Measurements from ENCODE around the gene CHM. TPM values are rescaled to one million over a fixed set of nuclear protein-coding genes. Genes with fewer than 3 reads are reported as not detected.
"Not testable (repeated sequence)": the region's sequence is repeated elsewhere in the genome, so short reads cannot be mapped to it uniquely, and the experiment has no call there.

The CHM gene
- total RNA-seq, 1 experiment from 2014 or later, result 37.1 TPM

DNA sequence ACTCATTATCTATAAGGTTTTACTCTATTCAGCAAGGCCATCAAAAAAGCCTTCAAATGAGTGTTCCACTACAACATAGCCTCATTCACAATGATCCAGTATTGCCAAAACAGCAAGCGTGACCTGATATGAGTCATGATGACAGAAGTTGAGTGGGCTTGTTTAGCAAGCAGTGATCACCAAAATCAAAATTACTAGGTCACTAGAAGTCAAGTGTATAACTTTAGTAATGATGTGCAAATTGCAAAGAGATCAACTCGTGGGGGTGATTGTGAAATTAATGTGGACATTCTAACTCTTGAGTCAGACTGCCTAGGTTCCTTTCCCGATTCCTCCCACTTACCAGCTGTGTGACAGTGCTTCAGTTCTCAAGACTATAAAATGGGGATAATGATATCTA, 124.5 kb downstream of the CHM start:
- DNase-seq (ENCODE audit: extremely low read depth, low read depth), result no peak

DNA sequence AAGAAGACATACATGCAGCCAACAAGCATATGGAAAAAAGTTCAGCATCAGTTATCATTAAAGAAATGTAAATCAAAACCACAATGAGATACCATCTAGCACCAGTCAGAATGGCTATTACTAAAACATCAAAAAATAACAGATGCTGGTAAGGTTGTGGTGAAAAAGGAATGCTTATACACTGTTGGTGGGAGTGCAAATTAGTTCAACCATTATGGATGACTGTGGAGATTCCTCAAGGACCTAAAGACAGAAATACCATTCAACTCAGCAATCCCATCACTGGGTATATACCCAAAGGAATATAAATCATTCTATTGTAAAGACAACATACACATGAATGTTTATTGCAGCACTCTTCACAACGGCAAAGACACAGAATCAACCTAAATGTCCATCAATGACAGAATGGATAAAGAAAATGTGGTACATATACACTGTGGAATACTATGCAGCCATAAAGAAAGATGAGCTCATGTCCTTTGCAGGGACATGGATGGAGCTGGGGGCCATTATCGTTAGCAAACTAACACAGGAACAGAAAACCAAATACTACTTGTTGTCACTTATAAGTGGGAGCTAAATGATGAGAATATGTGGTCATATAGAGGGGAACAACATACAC, 130.6 kb downstream of the CHM start:
- not testable (repeated sequence) for DNase-seq (ENCODE audit: extremely low read depth, low read depth)

- DNase-seq (ENCODE audit: extremely low read depth, low read depth), result no peak
Observed at GRCh38 chrX:85914431-85914830, 132.9 kb downstream of the CHM start.

DNA sequence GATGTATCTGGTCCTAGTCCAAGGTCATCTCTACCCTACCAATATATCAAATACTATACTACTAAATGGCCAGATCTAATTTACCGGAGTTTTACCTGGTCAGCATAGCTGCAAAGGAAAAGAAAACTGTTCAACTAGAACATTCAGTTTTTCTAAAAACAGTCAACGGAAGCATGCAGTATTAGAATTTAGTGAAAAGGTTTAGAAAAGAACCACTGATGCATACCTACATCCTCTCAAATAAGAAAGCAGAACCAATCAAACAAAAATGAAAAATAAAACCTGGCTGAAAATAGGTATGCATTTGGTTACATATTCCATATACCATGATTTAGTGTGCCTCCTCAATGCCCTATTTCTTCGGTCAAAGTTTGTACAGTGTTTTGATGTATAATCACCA, 140.0 kb downstream of the CHM start:
- no peak for DNase-seq (ENCODE audit: extremely low read depth, low read depth)

DNA sequence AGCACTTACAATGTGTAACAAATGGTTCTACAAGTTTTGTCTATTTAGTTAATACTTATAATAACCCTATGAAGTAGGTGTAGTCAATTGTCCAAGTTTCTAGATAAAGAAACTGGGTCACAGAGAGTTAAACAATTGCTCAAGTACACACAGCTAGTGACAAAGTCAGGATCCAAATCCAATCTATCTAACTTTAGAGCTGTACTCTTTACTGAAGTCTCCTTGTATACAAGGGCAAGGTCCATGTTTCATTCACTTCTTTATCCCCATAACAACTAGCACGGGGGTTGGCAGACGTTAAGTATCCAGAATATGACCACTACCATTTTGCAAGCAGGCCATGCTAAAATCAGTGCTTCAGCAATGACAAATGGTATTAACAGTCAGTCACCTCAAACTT, 141.0 kb downstream of the CHM start:
- DNase-seq (ENCODE audit: extremely low read depth, low read depth), result no peak

GRCh38 chrX:85905851-85906250, 141.5 kb downstream of the CHM start:
- no peak for DNase-seq (ENCODE audit: extremely low read depth, low read depth)

DNA sequence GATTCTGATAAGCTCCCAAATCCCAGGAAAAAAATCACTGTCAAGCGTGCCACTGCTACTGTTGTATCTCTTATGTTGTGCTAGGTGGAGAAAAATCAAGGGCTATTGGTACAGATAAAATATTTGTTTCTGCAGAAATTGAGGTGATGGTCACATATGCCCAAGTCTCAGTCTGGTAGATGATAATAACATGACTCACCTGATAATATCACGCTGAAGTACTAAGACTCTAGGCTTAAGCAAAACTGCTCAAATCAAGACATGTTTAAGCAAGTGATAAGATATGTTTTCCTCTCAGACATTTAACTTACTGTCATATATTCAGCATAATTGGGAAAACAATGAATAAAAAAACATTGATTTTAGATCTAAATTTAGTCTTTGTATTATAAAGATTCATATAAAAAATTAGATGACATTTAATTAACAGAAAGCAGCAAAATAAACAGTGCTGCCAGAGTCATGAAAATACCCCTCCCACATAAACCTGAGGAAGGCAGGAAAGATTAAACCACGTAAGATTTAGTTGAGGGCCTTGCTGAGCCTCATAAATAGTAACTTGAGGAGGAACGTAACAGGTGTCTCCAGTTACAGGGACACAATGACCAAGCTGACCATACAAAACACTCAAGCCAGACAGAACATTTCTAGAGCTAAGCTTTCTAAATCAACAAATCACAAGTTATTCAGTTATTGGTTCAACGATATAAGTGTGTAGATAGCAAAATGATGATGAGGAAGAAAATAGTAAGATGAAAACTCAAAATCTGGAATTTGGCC, 143.5 kb downstream of the CHM start:
- DNase-seq (ENCODE audit: extremely low read depth, low read depth), result no peak

GRCh38 chrX:85897362-85898126, 149.8 kb downstream of the CHM start:
- no peak for DNase-seq (ENCODE audit: extremely low read depth, low read depth)

- no peak for DNase-seq (ENCODE audit: extremely low read depth, low read depth)
Observed at GRCh38 chrX:85882601-85883000, 164.8 kb downstream of the CHM start.

DNA sequence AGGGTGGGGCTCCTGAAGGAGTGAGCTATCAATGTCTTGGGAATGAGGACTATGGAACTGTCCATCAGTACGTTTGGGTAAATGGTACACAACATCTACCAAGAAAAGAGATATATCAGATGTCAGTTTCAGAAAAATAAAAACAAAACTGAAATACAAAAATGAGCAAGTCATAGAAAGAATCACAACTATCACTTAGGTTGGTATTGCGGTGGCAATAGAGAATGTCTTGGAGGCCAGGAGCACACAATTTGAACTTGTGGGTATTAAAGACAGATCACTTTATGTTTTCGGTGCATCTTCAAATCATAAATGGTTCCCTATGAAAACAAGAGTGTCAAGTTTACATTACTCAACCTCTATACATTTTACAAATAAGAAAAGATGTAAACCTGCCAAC, 176.8 kb downstream of the CHM start:
- DNase-seq (ENCODE audit: extremely low read depth, low read depth), result no peak

- DNase-seq (ENCODE audit: extremely low read depth, low read depth), result no peak
Observed at GRCh38 chrX:85865324-85865723, 182.0 kb downstream of the CHM start.

- DNase-seq (ENCODE audit: extremely low read depth, low read depth), result no peak
Observed at GRCh38 chrX:85859426-85859825, 187.9 kb downstream of the CHM start.

DNA sequence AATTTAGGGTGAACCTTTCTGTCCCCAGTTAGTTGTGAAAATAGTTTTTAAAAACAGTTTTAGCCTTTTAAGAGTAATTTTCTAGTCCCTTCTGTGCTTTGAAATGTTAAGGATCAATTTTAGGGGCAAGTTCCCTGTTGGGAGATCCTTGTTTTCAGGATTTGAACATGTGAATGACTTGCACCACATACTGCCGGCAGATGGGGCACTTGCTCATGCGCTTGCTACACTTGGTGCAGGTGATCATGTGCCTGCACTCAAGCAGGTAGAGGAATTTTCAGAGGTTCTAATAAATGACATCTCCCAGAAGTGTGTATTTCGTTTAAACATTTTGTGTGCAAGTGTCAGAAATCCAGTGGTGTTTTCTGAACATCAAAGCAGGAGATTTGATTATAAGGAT, 195.9 kb downstream of the CHM start:
- peak; percentile 22 for DNase-seq (ENCODE audit: extremely low read depth, low read depth)

GRCh38 chrX:85836868-85837267, 210.5 kb downstream of the CHM start:
- no peak for DNase-seq (ENCODE audit: extremely low read depth, low read depth)

DNA sequence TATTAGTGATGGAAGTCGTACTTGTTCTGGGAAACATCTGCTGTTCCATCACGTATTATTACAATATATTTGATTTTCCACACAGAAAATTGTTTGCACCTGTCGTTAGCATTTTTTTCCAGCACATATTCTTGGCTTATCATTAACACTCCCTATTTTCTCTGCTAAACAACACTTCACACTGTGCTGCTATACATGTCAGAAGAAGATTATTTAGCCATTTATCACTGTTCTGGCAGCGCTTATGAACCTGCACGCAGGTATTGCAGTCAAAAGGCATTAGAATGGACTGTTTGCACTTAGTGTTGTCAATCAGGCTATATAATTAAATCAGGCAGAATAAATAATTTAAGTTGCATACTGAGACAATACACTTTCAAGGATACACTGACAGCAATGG, 218.6 kb downstream of the CHM start:
- no peak for DNase-seq (ENCODE audit: extremely low read depth, low read depth)

DNA sequence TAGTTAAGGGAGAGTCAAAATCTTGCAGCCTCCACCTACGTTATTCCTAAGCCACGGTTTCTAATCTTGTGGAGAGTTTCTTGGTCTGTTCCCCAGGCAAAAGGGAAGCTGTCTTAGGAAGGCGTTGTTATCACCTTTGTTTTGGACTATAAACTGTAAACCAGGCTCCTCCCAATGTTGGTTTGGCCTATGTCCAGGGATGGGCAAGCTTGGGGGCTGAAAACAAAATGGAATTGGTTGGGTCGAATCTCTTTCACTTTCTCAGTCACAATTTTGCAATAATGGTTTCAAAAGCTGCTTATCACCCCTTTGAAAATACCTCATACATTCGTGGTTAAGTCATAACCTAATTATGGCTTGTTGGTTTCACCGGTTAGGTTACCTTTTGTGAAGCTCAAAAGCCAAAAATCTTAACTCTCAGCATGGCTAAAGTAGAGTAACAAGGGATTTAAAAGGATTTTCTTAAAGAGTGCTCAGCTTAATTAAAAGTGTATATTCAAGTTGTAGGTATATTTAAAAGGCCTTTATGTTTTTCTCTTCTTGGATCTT, 232.1 kb downstream of the CHM start:
- DNase-seq (ENCODE audit: extremely low read depth, low read depth), result no peak

Small RNAs within 50 kb of the gene (small RNA-seq; reads per million reads assigned to genes)
- 0 reads per million in 2 experiments for gene AL022401.1
- gene MIR361, result 2.9 to 53.9 reads per million in 2 experiments
- 0 reads per million in 2 experiments for gene NDUFA5P7
- 0 reads per million in 2 experiments for gene RF00019

Other genes starting within 250 kb of the CHM start
- 0.02 TPM in 1 of 2 replicates, not detected in the other for gene DACH2, start 100.9 kb upstream of the CHM start, total RNA-seq (2014; rRNA removed; shearing (Covaris generic))

Data from NCI-H460 (cell line).